NCI-H510A treated with DMSO at 0.1 percent for 48 hours (cell line): ENCODE measurements around the gene CUTA.

ENCODE experiments used
- DNase-seq: peaks from one replicate; lab custom pipeline; 2025; lab: John Stamatoyannopoulos, UW

Gene CUTA, protein sequence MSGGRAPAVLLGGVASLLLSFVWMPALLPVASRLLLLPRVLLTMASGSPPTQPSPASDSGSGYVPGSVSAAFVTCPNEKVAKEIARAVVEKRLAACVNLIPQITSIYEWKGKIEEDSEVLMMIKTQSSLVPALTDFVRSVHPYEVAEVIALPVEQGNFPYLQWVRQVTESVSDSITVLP

DNA sequence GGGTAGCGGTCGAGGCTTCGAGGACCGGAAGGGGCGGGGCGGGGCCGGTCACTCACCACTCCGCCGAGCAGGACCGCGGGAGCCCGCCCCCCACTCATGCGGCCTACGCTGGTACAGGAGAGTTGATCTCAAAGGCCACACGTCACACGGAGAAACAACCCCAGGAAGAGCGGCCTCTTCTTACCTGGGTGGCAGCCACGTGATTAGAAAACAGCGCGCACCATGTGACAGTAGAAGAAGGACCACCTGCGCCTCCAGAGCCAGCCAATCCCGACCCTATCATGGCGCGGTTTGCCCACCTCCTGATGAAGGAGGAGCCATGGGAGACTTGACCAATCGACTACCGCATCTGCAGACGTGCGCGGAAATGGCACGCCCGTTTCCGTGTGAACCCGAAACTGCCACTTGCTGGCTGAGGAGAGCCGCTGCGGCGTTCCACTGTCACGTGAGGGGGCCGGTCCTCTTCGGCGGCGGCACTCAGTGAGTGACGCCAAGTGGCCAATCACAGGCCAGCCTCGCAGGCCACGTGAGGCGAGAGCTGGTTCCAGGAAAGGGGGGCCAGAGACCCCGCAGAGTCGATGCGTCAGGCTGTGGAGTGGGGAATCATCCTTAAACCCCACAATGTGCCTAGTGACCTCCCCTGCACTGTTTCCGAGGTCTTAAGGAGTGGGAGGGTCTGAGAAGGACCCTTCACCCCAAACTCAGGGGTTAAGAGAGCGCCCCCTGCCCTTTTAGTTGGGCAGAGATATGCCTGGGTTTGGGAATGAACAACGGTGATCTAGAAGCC is at the start of gene CUTA:
Gene CUTA, minus strand, starts transcription at position 205 of the 787 bp plus-strand sequence. Its CDS starts 107 bp downstream, at position 98.
- peak; percentile 99 for DNase-seq

DNA sequence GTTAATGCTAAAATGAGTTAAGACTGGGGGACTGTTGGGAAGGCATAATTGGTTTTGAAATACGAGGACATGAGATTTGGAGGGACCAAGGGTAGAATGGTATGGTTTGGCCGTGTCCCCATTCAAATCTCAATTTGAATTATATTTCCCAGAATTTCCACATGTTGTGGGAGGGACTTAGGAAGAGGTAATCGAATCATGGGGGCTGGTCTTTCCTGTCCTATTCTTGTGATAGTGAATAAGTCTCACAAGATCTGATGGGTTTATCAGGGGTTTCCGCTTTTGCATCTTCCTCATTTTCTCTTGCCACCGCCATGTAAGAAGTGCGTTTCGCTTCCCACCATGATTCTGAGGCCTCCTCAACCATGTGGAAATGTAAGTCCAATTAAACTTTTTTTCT is 49.2 kb upstream of the CUTA start:
- DNase-seq = no peak

GRCh38 chr6:33466075-33466735 is 48.3 kb upstream of the CUTA start:
- no peak for DNase-seq

DNA sequence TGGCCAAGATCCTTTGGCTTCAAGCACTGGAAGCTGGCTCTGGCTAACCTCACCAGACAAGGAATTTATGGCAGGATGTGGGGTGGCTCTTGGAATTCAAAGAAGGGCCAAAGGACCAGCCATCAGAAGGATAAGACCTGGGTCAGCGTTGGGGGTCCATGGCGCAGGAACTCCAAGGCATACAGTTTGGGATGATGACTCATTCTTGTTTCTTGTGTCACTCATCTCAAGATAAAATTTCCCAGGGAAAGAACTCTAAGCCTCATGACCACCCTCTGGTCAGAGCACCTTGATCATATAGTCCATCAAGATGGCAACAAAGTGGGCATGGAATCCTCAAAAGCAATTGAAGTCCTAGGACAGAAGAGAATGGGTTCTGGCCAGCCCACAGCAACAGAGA is 41.3 kb upstream of the CUTA start:
- no peak for DNase-seq

GRCh38 chr6:33458676-33459075 is 40.8 kb upstream of the CUTA start:
- DNase-seq = no peak

DNA sequence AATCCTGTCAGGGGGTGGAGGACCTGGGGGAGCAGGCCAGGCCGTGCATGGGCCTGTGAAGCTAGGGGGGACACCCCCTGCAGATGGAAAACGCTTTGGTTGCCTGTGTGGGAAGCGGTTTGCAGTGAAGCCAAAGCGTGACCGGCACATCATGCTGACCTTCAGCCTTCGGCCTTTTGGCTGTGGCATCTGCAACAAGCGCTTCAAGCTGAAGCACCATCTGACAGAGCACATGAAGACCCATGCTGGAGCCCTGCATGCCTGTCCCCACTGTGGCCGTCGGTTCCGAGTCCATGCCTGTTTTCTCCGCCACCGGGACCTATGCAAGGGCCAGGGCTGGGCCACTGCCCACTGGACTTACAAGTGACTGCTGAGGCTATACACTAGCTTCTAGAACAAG is 38.2 kb upstream of the CUTA start:
- no peak for DNase-seq

DNA sequence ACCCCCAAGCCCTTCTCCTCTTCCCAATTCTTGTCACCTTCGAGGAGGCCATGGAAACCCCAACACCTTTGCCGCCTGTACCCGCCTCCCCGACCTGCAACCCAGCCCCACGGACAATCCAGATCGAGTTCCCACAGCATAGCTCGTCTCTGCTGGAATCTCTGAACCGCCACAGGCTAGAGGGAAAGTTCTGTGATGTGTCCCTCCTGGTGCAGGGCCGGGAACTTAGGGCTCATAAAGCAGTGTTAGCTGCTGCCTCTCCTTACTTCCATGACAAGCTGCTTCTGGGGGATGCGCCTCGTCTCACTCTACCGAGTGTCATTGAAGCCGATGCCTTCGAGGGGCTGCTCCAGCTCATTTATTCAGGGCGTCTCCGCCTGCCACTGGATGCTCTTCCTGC is 37.1 kb upstream of the CUTA start:
- no peak for DNase-seq

GRCh38 chr6:33454009-33454946 is 36.4 kb upstream of the CUTA start, which contains the start of gene ZBTB9:
TSS of gene ZBTB9 (plus strand) at chr6:33454576. CDS start at chr6:33455101, 525 bp downstream.
- peak; percentile 99 for DNase-seq

- peak; percentile 23 for DNase-seq
Measured at GRCh38 chr6:33453393-33454008, 35.6 kb upstream of the CUTA start.

GRCh38 chr6:33452496-33452895 is 34.6 kb upstream of the CUTA start:
- DNase-seq = no peak

DNA sequence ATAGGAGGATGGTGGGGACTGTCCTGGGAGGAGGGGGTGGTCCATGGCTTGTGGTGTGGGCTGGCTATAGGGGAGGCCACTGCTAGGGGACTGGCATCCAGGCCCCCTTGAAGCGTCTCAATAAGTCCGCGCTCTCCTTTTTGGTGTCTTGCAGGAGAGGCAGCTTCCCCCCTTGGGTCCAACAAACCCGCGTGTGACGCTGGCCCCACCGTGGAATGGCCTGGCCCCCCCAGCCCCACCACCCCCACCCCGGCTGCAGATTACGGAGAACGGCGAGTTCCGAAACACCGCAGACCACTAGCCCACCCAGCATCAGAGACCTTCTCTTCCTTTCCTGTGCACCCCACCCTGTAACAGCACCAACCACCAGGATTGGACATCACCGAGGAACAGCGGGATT is 33.7 kb upstream of the CUTA start:
- no peak for DNase-seq

GRCh38 chr6:33450434-33450833 is 32.5 kb upstream of the CUTA start:
- no peak for DNase-seq

- no peak for DNase-seq
Measured at GRCh38 chr6:33446356-33446755, 28.4 kb upstream of the CUTA start.

GRCh38 chr6:33445119-33445603 is 27.3 kb upstream of the CUTA start:
- DNase-seq = no peak

- DNase-seq = no peak
Measured at GRCh38 chr6:33443619-33444504, 26.0 kb upstream of the CUTA start.

DNA sequence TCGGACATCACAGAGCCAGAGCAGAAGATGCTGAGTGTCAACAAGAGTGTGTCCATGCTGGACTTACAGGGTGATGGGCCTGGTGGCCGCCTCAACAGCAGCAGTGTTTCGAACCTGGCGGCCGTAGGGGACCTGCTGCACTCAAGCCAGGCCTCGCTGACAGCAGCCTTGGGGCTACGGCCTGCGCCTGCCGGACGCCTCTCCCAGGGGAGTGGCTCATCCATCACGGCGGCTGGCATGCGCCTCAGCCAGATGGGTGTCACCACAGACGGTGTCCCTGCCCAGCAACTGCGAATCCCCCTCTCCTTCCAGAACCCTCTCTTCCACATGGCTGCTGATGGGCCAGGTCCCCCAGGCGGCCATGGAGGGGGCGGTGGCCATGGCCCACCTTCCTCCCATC is 25.1 kb upstream of the CUTA start:
- DNase-seq = no peak

DNA sequence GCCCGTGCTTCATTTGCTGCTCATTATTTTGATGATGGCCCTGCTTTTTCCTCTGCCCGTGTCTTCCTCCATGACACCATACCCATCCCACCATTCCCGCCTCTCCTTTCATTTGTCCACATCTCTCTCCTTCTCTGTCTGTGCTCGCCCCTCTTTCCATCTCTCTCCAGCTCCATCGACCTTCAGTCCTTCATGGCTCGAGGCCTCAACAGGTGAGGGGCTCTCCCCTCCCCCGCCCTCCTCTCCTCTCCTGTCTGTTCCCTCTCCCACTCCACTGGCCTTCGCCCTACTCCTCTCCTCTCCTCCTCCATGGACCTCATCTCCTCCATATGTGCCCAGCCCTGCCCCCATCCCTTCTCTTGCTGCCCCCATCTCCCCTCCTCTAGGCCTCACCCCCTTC is 24.4 kb upstream of the CUTA start:
- DNase-seq = no peak

GRCh38 chr6:33441457-33441856 is 23.6 kb upstream of the CUTA start:
- DNase-seq = no peak

DNA sequence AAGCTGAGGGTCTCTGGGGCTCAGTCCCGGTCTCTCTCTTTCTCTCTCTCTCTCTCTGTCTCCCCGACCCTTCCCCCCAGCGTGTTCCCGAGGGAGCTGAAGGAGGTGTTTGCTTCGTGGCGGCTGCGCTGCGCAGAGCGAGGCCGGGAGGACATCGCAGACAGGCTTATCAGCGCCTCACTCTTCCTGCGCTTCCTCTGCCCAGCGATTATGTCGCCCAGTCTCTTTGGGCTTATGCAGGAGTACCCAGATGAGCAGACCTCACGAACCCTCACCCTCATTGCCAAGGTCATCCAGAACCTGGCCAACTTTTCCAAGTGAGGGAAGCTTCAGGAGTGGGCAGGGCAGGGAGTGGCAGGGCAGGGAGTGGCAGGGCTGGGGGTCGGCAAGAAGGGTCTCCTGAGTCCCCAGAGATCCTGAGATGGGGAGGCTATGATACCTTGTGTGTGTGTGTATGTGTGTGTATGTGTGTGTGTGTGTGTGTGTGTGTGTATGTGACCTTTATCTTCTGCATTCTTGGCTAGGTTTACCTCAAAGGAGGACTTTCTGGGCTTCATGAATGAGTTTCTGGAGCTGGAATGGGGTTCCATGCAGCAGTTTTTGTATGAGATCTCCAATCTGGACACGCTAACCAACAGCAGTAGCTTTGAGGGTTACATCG is 22.9 kb upstream of the CUTA start:
- no peak for DNase-seq
